ENCODE data around the gene ERVW-1. TPM values are rescaled to one million over a fixed set of nuclear protein-coding genes. Genes with fewer than 3 reads are reported as not detected.

Gene ERVW-1
- total RNA-seq, 6 donors from 2014 or later = 0.20 TPM; not detected in 5

DNA sequence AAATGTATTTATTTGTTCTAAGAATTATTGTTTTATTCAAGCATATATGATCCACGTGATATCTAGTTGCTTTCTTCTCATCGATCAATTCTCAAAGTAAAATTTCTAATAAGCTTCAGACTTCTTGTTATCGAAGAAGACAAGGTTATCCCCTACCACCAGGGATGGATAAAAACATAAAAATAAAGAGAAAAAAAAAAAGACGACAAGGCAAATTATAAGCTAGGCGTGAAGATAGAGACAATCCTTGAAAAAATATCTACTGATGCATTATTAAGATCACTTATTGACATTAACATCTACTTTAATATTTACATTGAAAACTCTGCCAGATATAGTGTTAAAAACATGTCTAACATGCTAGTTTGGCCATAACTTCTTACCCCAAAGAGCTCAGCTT lies 31.2 kb upstream of the ERVW-1 start:
- no peaks in the 10 kb centered on the region for H3K4me1 ChIP-seq
- H3K27me3 ChIP-seq = no peaks in the 10 kb centered on the region
- 92 to 98% methylated on average over 5 of the region's 5 CpGs for WGBS, 2 donors
- TF ChIP-seq, protein P1, sequence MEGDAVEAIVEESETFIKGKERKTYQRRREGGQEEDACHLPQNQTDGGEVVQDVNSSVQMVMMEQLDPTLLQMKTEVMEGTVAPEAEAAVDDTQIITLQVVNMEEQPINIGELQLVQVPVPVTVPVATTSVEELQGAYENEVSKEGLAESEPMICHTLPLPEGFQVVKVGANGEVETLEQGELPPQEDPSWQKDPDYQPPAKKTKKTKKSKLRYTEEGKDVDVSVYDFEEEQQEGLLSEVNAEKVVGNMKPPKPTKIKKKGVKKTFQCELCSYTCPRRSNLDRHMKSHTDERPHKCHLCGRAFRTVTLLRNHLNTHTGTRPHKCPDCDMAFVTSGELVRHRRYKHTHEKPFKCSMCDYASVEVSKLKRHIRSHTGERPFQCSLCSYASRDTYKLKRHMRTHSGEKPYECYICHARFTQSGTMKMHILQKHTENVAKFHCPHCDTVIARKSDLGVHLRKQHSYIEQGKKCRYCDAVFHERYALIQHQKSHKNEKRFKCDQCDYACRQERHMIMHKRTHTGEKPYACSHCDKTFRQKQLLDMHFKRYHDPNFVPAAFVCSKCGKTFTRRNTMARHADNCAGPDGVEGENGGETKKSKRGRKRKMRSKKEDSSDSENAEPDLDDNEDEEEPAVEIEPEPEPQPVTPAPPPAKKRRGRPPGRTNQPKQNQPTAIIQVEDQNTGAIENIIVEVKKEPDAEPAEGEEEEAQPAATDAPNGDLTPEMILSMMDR (IDR thresholded peaks at IDR 0.05) = no peak
- TF ChIP-seq POLR2A (IDR thresholded peaks at IDR 0.05) = no peak
- TF ChIP-seq POLR2AphosphoS5 (IDR thresholded peaks at IDR 0.05) = no peak
- no peak for TF ChIP-seq EP300 (IDR thresholded peaks at IDR 0.05)
- no peaks in the 10 kb centered on the region for H3K9me3 ChIP-seq
- peaks cover 0 to 69% (median 9%) of the 10 kb centered on the region in 4 donors for H3K36me3 ChIP-seq
- ATAC-seq (ENCODE audit: low FRiP score in 2 of 2) = no peak
- DNase-seq = no peak
- H3K4me3 ChIP-seq = no peak overlapping the region
- H3K27ac ChIP-seq = no peak overlapping the region

DNA sequence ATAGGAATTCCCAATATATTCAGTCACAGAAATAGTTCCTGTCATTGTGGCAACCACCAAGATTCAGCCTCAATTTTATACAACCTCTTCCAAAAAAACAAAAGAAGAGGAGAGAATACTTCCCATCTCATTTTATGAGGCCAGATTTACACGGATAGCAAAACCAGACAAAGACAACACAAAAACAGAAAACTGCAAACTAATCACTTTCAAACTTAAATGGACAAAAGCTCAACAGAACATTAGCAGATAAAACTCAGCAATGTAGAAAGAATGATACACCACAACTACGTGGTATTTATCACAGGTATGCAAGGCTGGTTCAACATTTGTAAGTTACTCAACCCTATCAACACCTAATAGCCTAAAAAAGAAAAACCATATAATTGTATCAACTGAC lies 28.6 kb upstream of the ERVW-1 start:
- Histone ChIP-seq H3K36me3 (peaks cover 0 to 81% (median 16%) of the 10 kb centered on the region in 4 donors), H3K9me3 (no peaks in the 10 kb centered on the region), H3K27ac (no peak overlapping the region), H3K27me3 (no peaks in the 10 kb centered on the region), H3K4me3 (no peak overlapping the region), H3K4me1 (no peaks in the 10 kb centered on the region)
- ATAC-seq (ENCODE audit: low FRiP score in 2 of 2) (no peak), DNase-seq (no peak)
- 92 to 100% methylated on average over 2 of the region's 2 CpGs for WGBS, 2 donors
- TF ChIP-seq POLR2AphosphoS5 (IDR thresholded peaks at IDR 0.05) (no peak), EP300 (IDR thresholded peaks at IDR 0.05) (no peak), POLR2A (IDR thresholded peaks at IDR 0.05) (no peak)
- TF ChIP-seq, protein P1 (IDR thresholded peaks at IDR 0.05) = no peak

DNA sequence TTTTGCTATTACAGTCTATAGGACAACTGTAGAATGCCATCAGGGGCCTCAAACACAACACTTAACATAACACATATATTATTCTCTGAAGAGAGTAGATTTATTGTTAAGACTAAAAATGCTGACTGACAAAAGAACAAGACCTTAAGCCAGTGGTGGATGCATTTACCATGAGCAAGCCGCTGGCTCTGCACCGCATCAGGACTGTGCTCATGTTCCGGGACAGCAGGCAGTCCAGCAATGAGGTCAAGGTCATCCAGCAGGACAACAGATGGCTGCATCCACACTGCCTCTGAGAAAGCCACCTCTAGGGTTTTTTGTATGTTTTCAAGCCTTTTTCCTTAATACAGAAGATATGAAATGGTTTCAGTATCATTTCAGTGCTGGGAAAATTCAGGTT lies 26.8 kb upstream of the ERVW-1 start:
- no peaks in the 10 kb centered on the region for H3K4me1 ChIP-seq
- WGBS, 2 donors = 96% methylated on average over 3 of the region's 3 CpGs
- TF ChIP-seq POLR2AphosphoS5 (IDR thresholded peaks at IDR 0.05) (no peak), POLR2A (IDR thresholded peaks at IDR 0.05) (no peak), EP300 (IDR thresholded peaks at IDR 0.05) (no peak)
- TF ChIP-seq, protein P1 (IDR thresholded peaks at IDR 0.05) = no peak
- no peak for ATAC-seq (ENCODE audit: low FRiP score in 2 of 2)
- H3K36me3 ChIP-seq = peaks cover 0 to 83% (median 26%) of the 10 kb centered on the region in 4 donors
- H3K4me3 ChIP-seq = no peak overlapping the region
- no peaks in the 10 kb centered on the region for H3K9me3 ChIP-seq
- no peak for DNase-seq
- H3K27ac ChIP-seq = no peak overlapping the region
- H3K27me3 ChIP-seq = no peaks in the 10 kb centered on the region

DNA sequence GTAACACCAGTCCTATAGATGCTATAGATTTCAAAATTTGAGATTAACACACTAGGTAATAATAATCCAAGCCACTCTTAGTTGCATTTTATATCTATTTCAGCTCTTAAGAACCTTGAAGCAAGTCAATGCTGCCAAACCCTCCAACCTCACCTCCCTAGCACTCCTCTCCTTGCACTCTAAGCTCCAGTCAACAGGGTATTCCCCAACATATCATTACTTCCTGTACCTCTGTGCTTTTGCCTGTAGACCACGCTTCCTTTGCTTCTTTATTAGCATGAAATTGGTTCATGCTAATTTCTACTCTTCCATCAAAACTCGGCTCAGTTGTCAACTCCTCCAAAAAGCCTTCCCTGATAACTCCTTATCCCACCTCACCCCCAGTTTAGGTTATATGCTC lies 26.0 kb upstream of the ERVW-1 start:
- WGBS, 2 donors = 93 to 100% methylated on average over 2 of the region's 2 CpGs
- Histone ChIP-seq H3K36me3 (peaks cover 0 to 85% (median 26%) of the 10 kb centered on the region in 4 donors), H3K9me3 (no peaks in the 10 kb centered on the region), H3K4me1 (no peaks in the 10 kb centered on the region), H3K4me3 (no peak overlapping the region), H3K27me3 (no peaks in the 10 kb centered on the region), H3K27ac (no peak overlapping the region)
- ATAC-seq (ENCODE audit: low FRiP score in 2 of 2) = no peak
- DNase-seq = no peak
- TF ChIP-seq EP300 (IDR thresholded peaks at IDR 0.05) = no peak
- TF ChIP-seq POLR2A (IDR thresholded peaks at IDR 0.05) = no peak
- TF ChIP-seq, protein P1 (IDR thresholded peaks at IDR 0.05) = no peak
- no peak for TF ChIP-seq POLR2AphosphoS5 (IDR thresholded peaks at IDR 0.05)

DNA sequence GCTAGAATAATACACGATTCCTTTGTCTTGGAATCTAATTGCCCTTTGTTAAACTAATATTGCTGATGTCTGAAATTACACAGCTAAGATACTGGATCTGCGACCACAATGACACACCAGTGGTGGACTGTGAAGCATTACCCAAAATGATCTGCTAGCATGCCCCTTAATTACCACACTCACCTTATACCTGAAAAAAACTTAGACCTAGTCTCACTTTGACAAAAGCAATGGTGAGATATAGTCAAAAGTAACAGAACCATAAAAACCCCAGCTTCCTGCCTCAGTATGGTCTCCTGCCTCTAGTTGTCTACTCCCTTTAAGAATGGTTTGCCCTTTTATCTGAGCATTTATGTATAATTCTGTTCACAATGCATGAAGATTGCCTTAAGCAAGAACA lies 20.8 kb upstream of the ERVW-1 start:
- ATAC-seq (ENCODE audit: low FRiP score in 2 of 2) = no peak
- 95 to 96% methylated on average over 2 of the region's 2 CpGs for WGBS, 2 donors

More for the DNA sequence above, 20.8 kb upstream of the ERVW-1 start:
- no peak for DNase-seq
- Histone ChIP-seq H3K27ac (no peak overlapping the region), H3K27me3 (no peaks in the 10 kb centered on the region), H3K4me1 (no peaks in the 10 kb centered on the region), H3K9me3 (no peaks in the 10 kb centered on the region), H3K36me3 (peaks cover 0 to 87% (median 32%) of the 10 kb centered on the region in 4 donors), H3K4me3 (no peak overlapping the region)
- TF ChIP-seq POLR2AphosphoS5 (IDR thresholded peaks at IDR 0.05) (no peak), EP300 (IDR thresholded peaks at IDR 0.05) (no peak), POLR2A (IDR thresholded peaks at IDR 0.05) (no peak)
- TF ChIP-seq, protein P1 (IDR thresholded peaks at IDR 0.05) = no peak

Measured in upper lobe of left lung (tissue), 6 donors.